Activated CD8-positive, alpha-beta memory T cell treated with anti-CD3 and anti-CD28 coated beads, Interleukin-2, amount 10 ng/mL, durations not matched to agents 7 days and 5 days (primary cell): ENCODE measurements around the gene LRP2BP. TPM values are rescaled to one million over a fixed set of nuclear protein-coding genes. Genes with fewer than 3 reads are reported as not detected.

Source experiments
- ATAC-seq: fragments of 150-1000 bp; cut with Tn5 transposase; one replicate; pipeline ENCODE4 v1.10.0; 2021; ENCODE audit warnings: moderate library complexity
- CTCF ChIA-PET: fragments of 350-600 bp; sonication (Branson Sonifier 250); formaldehyde crosslinking; loops from one replicate; lab custom pipeline; 2021; ENCODE audit warnings: antibody characterized with exemption; lab: Charles Lee
- DNase-seq: peaks from one replicate; pipeline ENCODE4 v3.0.0-alpha.2; 2020
- H3K27ac Mint-ChIP-seq: one replicate; pipeline ENCODE4 v1.8.0; 2021; ENCODE audit warnings: mild to moderate bottlenecking, mixed read lengths
- H3K27me3 Mint-ChIP-seq: one replicate; pipeline ENCODE4 v1.8.0; 2021; ENCODE audit warnings: mixed read lengths
- H3K36me3 Mint-ChIP-seq: one replicate; pipeline ENCODE4 v1.8.0; 2021; ENCODE audit warnings: mild to moderate bottlenecking, mixed read lengths
- H3K4me1 Mint-ChIP-seq: one replicate; pipeline ENCODE4 v1.8.0; 2021; ENCODE audit warnings: mixed read lengths
- H3K4me3 Mint-ChIP-seq: one replicate; pipeline ENCODE4 v1.8.0; 2021; ENCODE audit warnings: mild to moderate bottlenecking, moderate library complexity, mixed read lengths
- H3K9me3 Mint-ChIP-seq: one replicate; pipeline ENCODE4 v1.8.0; 2022; ENCODE audit warnings: low read depth, mixed read lengths
- total RNA-seq, 2 experiments: library from RNA; stranded (reverse); gene quantifications; one replicate each; pipeline ENCODE4 v1.2.3, GENCODE V29; 2021

The LRP2BP gene
- 1 to 10 TPM in 1 of 2 experiments, under 1 TPM in 1; 0.73 to 1.3 TPM for total RNA-seq

- no peaks in the 10 kb centered on the region for H3K9me3 Mint-ChIP-seq
- ATAC-seq (no peak), DNase-seq (no peak)
- H3K36me3 Mint-ChIP-seq: peaks cover 24% of the 10 kb centered on the region
- peaks cover 47% of the 10 kb centered on the region for H3K4me1 Mint-ChIP-seq
- CTCF ChIA-PET: interaction anchor here (1.0 to 2.8 kb wide), 4 partner anchors 9 to 186 kb away, joined by 4 to 10 read pairs (median 6); partner anchors contain the start of gene SNX25
- H3K27ac Mint-ChIP-seq: peak within 1 kb of the TSS; percentile 98
- H3K4me3 Mint-ChIP-seq: peak within 1 kb of the TSS; percentile 96
- H3K27me3 Mint-ChIP-seq: no peaks in the 10 kb centered on the region
These were observed at the start of gene LRP2BP for GRCh38 chr4:185395238-185395955. Gene LRP2BP (minus strand): TSS chr4:185395924. CDS start chr4:185378186, 17,738 bp downstream.

DNA sequence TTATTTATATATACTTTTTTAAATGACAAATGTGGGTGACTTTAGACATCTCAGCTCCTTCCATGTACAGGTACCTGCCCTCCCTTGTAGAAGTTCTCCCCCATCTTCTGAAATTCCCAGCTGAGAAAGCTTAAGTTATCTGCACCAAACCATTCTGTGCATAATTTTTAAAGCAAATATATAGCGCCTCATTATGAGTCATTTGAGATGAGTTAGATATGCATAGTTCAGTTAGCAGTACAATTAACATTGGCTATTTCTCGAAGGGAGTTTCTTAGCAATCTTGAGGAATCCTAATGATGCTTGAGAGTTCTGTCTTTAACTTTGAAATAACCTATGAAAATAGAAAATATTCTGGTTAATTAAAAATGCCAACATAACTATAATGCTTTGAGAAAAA is 49.5 kb upstream of the LRP2BP start:
- Mint-ChIP-seq H3K4me3 (no peak overlapping the region), H3K27me3 (peaks cover 10% of the 10 kb centered on the region), H3K9me3 (no peaks in the 10 kb centered on the region), H3K36me3 (no peaks in the 10 kb centered on the region), H3K27ac (no peak overlapping the region), H3K4me1 (no peaks in the 10 kb centered on the region)
- no peak for ATAC-seq
- DNase-seq: no peak
- CTCF ChIA-PET: no interaction called here

GRCh38 chr4:185441479-185441878 is 45.8 kb upstream of the LRP2BP start:
- Mint-ChIP-seq H3K9me3 (no peaks in the 10 kb centered on the region), H3K4me3 (no peak overlapping the region), H3K27ac (no peak overlapping the region), H3K36me3 (no peaks in the 10 kb centered on the region), H3K27me3 (peaks cover 8% of the 10 kb centered on the region), H3K4me1 (no peaks in the 10 kb centered on the region)
- DNase-seq: no peak
- no peak for ATAC-seq
- CTCF ChIA-PET: no interaction called here

GRCh38 chr4:185437809-185438208 is 42.1 kb upstream of the LRP2BP start:
- no peak for DNase-seq
- CTCF ChIA-PET: no interaction called here
- peak; percentile 36 for ATAC-seq
- Mint-ChIP-seq H3K36me3 (no peaks in the 10 kb centered on the region), H3K4me1 (no peaks in the 10 kb centered on the region), H3K27me3 (peaks cover 10% of the 10 kb centered on the region), H3K9me3 (no peaks in the 10 kb centered on the region), H3K4me3 (no peak overlapping the region), H3K27ac (no peak overlapping the region)

- no peak overlapping the region for H3K27ac Mint-ChIP-seq
- no peak for ATAC-seq
- H3K36me3 Mint-ChIP-seq: no peaks in the 10 kb centered on the region
- H3K27me3 Mint-ChIP-seq: peaks cover 11% of the 10 kb centered on the region
- CTCF ChIA-PET: no interaction called here
- no peaks in the 10 kb centered on the region for H3K4me1 Mint-ChIP-seq
- no peaks in the 10 kb centered on the region for H3K9me3 Mint-ChIP-seq
- H3K4me3 Mint-ChIP-seq: no peak overlapping the region
- DNase-seq: no peak
These were observed 39.7 kb upstream of the LRP2BP start for GRCh38 chr4:185435466-185435865.

DNA sequence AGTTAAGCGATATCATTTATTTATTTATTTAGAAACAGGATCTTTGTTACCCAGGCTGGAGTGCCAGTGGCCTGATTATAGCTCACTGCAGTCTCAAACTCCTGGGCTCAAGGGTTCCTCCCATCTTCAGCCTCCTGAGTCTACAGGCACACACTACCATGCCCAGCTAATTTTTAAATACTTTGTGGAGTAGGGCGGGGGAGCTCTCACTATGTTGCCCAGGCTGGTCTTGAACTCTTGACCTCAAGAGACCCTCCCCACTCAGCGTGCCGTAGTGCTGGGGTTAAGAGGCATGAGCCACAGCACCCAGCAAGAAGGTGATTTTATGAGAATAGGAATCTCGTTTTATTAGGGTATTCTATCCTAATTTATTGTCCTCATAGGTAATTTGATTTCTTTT is 33.9 kb upstream of the LRP2BP start:
- peaks cover 12% of the 10 kb centered on the region for H3K4me1 Mint-ChIP-seq
- CTCF ChIA-PET: no interaction called here

GRCh38 chr4:185426960-185427688 is 31.4 kb upstream of the LRP2BP start:
- Mint-ChIP-seq H3K27ac (no peak overlapping the region), H3K4me1 (peaks cover 22% of the 10 kb centered on the region)
- no peak for ATAC-seq

More for the DNA sequence above, 33.9 kb upstream of the LRP2BP start:
- Mint-ChIP-seq H3K27ac (no peak overlapping the region), H3K36me3 (no peaks in the 10 kb centered on the region), H3K9me3 (no peaks in the 10 kb centered on the region), H3K4me3 (no peak overlapping the region), H3K27me3 (peaks cover 8% of the 10 kb centered on the region)
- no peak for ATAC-seq
- DNase-seq: no peak

DNA sequence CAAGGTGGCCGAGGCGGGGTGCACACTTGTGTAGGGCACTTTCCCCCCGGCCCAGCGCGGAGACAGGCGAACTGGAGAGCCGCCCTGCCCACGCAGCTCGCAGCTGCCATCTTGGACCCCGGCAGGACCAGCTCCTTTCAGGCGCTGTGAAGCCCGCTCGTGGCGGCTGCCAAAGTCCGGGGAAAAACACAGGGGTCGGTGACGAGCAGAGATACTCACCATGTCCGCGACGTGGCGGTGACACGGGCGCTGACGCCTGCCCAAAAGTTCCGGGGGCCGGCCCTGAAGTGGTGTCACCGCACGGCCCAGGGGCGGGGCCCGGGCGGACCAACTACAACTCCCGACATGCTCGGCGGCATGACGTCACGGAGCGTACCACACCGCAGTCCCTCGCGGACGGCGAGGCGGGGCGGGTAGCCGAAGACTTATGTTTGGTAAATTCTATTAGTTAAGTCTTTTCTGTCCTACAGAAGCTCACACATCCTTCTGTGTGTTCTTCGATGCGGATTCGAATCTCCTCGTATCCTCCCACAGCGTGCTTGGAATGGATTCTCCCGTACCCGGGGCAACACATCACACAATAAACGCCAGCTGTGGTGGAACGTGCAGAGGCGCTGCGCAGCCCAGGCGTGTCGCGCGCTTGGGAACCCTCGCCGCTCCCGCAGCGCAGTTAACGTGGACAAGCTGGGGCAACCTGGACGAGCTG is 30.1 kb upstream of the LRP2BP start, which contains the start of gene UFSP2:
UFSP2 (minus strand) TSS at position 318 of the 706 bp plus-strand sequence; CDS start at position 222, 96 bp downstream.
- Mint-ChIP-seq H3K4me1 (peaks cover 25% of the 10 kb centered on the region), H3K27me3 (peaks cover 4% of the 10 kb centered on the region), H3K4me3 (peak within 1 kb of the TSS; percentile 83), H3K27ac (peak within 1 kb of the TSS; percentile 97), H3K9me3 (no peaks in the 10 kb centered on the region), H3K36me3 (peaks cover 13% of the 10 kb centered on the region)
- CTCF ChIA-PET: interaction anchor here (1.0 to 1.7 kb wide), 5 partner anchors 15 to 172 kb away, joined by 3 to 7 read pairs (median 3); partner anchors contain the start of genes ANKRD37 and CCDC110
- ATAC-seq (peak; percentile 91), DNase-seq (peak; percentile 89)

More at GRCh38 chr4:185426960-185427688, 31.4 kb upstream of the LRP2BP start:
- no peak for DNase-seq
- Mint-ChIP-seq H3K36me3 (peaks cover 3% of the 10 kb centered on the region), H3K9me3 (no peaks in the 10 kb centered on the region), H3K4me3 (no peak overlapping the region), H3K27me3 (peaks cover 8% of the 10 kb centered on the region)
- CTCF ChIA-PET: interaction anchor here (1.7 kb wide), 2 partner anchors 45 to 171 kb away, joined by 5 to 7 read pairs; partner anchors contain the start of gene CCDC110

GRCh38 chr4:185424905-185425646 is 29.4 kb upstream of the LRP2BP start:
- Mint-ChIP-seq H3K4me1 (peaks cover 25% of the 10 kb centered on the region), H3K36me3 (peaks cover 13% of the 10 kb centered on the region), H3K27me3 (peaks cover 4% of the 10 kb centered on the region), H3K4me3 (peak overlapping the region; percentile 83), H3K9me3 (no peaks in the 10 kb centered on the region), H3K27ac (peak overlapping the region; percentile 97)
- DNase-seq (no peak), ATAC-seq (no peak)
- CTCF ChIA-PET: interaction anchor here (1.0 to 1.7 kb wide), 5 partner anchors 14 to 47 kb away, joined by 3 to 5 read pairs (median 3); partner anchors contain the start of genes ANKRD37 and CCDC110

DNA sequence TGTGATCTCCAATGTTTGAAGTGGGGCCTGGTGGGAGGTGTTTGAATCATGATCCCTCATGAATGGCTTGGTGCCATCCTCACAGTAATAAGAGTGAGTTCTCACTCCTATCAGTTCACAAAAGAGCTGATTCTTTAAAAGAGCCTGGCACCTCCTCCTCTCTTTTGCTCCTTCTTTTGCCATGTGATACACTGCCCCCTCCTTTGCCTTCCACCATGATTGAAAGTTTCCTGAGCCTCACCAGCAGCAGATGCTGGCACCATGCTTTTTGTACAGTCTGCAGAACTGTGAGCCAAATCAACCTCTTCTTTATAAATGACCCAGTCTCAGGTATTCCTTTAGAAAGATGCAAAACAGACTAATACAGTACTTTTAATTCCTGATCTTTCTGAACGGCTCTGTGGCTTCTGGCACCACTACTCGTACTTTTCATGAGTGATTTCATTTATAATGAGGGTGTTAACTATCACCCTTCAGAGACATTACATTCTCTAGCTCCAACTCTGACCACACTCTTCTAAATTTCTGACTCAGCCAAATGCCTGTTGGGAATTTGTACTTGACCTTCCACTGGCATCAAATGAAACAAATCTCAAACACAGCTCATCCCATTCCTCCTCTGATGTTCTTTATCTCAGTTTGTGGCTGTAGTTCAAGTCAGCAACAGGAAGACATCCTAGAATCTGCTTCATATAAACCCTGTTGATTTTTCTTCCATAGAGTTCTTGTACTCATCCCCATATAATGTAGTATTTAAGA is 25.8 kb upstream of the LRP2BP start:
- CTCF ChIA-PET: interaction anchor here (2.5 kb wide), 1 partner anchor 24 kb away, joined by 8 read pairs; the partner anchor contains the start of genes ANKRD37 and LRP2BP
- no peaks in the 10 kb centered on the region for H3K9me3 Mint-ChIP-seq
- peaks cover 24% of the 10 kb centered on the region for H3K36me3 Mint-ChIP-seq
- H3K27ac Mint-ChIP-seq: no peak overlapping the region
- H3K4me1 Mint-ChIP-seq: peaks cover 25% of the 10 kb centered on the region
- DNase-seq (no peak), ATAC-seq (no peak)
- no peak overlapping the region for H3K4me3 Mint-ChIP-seq
- H3K27me3 Mint-ChIP-seq: no peaks in the 10 kb centered on the region

GRCh38 chr4:185416955-185417354 is 21.2 kb upstream of the LRP2BP start:
- H3K36me3 Mint-ChIP-seq: peaks cover 31% of the 10 kb centered on the region
- no peaks in the 10 kb centered on the region for H3K9me3 Mint-ChIP-seq
- CTCF ChIA-PET: no interaction called here
- no peak for ATAC-seq
- H3K4me1 Mint-ChIP-seq: peaks cover 3% of the 10 kb centered on the region
- H3K27me3 Mint-ChIP-seq: no peaks in the 10 kb centered on the region
- no peak for DNase-seq
- no peak overlapping the region for H3K27ac Mint-ChIP-seq
- no peak overlapping the region for H3K4me3 Mint-ChIP-seq

GRCh38 chr4:185412412-185412811 is 16.7 kb upstream of the LRP2BP start:
- DNase-seq (no peak), ATAC-seq (no peak)
- Mint-ChIP-seq H3K4me1 (no peaks in the 10 kb centered on the region), H3K27me3 (no peaks in the 10 kb centered on the region), H3K9me3 (no peaks in the 10 kb centered on the region), H3K4me3 (no peak overlapping the region), H3K27ac (no peak overlapping the region), H3K36me3 (peaks cover 36% of the 10 kb centered on the region)
- CTCF ChIA-PET: interaction anchor here (1.6 kb wide), 1 partner anchor 9 kb away, joined by 6 read pairs; no protein-coding TSS in a partner anchor
